Left ventricle myocardium inferior (tissue), 1 donor: Measurements from ENCODE around the gene SLC22A23. TPM values are rescaled to one million over a fixed set of nuclear protein-coding genes. Genes with fewer than 3 reads are reported as not detected.

Source experiments
- DNase-seq: peaks from one replicate; pipeline ENCODE4 v3.0.0-alpha.2; 2020
- H3K27ac ChIP-seq: fragments of 200-600 bp; replicated peaks from 2 replicates; pipeline ENCODE4 v1.8.0; 2021
- H3K27me3 ChIP-seq: fragments of 200-600 bp; 2 replicates; pipeline ENCODE4 v1.8.0; 2021; ENCODE audit warnings: low read depth
- H3K36me3 ChIP-seq: fragments of 200-600 bp; 2 replicates; pipeline ENCODE4 v1.8.0; 2021
- H3K4me1 ChIP-seq: fragments of 200-600 bp; 2 replicates; pipeline ENCODE4 v1.8.0; 2021
- H3K4me3 ChIP-seq: fragments of 200-600 bp; 2 replicates; pipeline ENCODE4 v1.8.0; 2021; ENCODE audit warnings: mild to moderate bottlenecking, moderate library complexity
- H3K9me3 ChIP-seq: fragments of 200-600 bp; replicated peaks from 2 replicates; pipeline ENCODE4 v1.8.0; 2021
- CTCF ChIP-seq: fragments of 200-600 bp; IDR thresholded peaks from 2 replicates; pipeline ENCODE4 v1.8.0; 2021; ENCODE audit warnings: antibody characterized with exemption, mild to moderate bottlenecking, borderline replicate concordance
- intact Hi-C: fragments of 100-400 bp; cut with micrococcal nuclease; formaldehyde crosslinking; loops from one replicate; pipeline ENCODE4 v1.11.0; 2022
- total RNA-seq: library from RNA; stranded (reverse); fragmentation: NEBNext Ultra II Directional; extraction: Animal tissue kit (Norgen Biotek cat#: 25700); gene quantifications from one replicate; pipeline ENCODE4 v1.2.1, GENCODE V29; 2021
- donor health status: DM: no; HTN: yes; CAD: no; lungs with severe emphysema.

Gene SLC22A23
- total RNA-seq, 1 donor from 2014 or later = 7.0 TPM

- no peak for DNase-seq
Observed at GRCh38 chr6:3294921-3295871, 161.7 kb downstream of the SLC22A23 start.

DNA sequence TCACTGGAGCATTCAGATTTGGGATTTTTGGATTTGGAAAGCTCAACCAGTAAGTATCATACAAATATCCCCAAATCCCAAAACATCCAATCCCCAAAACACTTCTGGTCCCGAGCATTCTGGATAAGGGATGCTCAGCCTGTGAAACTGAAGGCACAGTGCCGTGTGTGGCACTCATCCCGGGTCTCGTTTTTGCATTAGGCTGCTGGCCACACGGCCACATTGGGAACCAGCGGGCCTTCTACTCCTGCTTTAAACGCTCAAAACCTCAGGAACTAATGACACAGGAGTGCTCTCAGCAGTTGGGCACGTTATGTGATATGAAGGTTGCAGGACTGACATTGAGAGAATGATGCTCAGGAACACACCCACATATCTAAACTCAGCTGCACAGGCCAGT lies 162.5 kb downstream of the SLC22A23 start:
- intact Hi-C loops = no loop called here
- peaks cover 21% of the 10 kb centered on the region for H3K4me1 ChIP-seq
- no peak overlapping the region for H3K4me3 ChIP-seq
- no peaks in the 10 kb centered on the region for H3K36me3 ChIP-seq
- no peak overlapping the region for H3K27ac ChIP-seq
- peaks cover 25% of the 10 kb centered on the region for H3K27me3 ChIP-seq
- DNase-seq = no peak
- H3K9me3 ChIP-seq = no peaks in the 10 kb centered on the region
- no peak for TF ChIP-seq CTCF

More at GRCh38 chr6:3294921-3295871, 161.7 kb downstream of the SLC22A23 start:
- no peak for TF ChIP-seq CTCF
- no peaks in the 10 kb centered on the region for H3K9me3 ChIP-seq
- no peak overlapping the region for H3K27ac ChIP-seq
- peaks cover 28% of the 10 kb centered on the region for H3K27me3 ChIP-seq
- no peaks in the 10 kb centered on the region for H3K36me3 ChIP-seq
- H3K4me3 ChIP-seq = no peak overlapping the region
- peaks cover 21% of the 10 kb centered on the region for H3K4me1 ChIP-seq
- intact Hi-C loops = no loop called here

- Histone ChIP-seq H3K9me3 (no peaks in the 10 kb centered on the region), H3K4me3 (no peak overlapping the region), H3K4me1 (peaks cover 25% of the 10 kb centered on the region), H3K36me3 (no peaks in the 10 kb centered on the region), H3K27ac (no peak overlapping the region), H3K27me3 (peaks cover 24% of the 10 kb centered on the region)
- intact Hi-C loops = no loop called here
- no peak for TF ChIP-seq CTCF
- no peak for DNase-seq
Observed at GRCh38 chr6:3293271-3294155, 163.3 kb downstream of the SLC22A23 start.

GRCh38 chr6:3292431-3293197 lies 164.2 kb downstream of the SLC22A23 start:
- H3K27me3 ChIP-seq = peaks cover 19% of the 10 kb centered on the region
- peaks cover 25% of the 10 kb centered on the region for H3K4me1 ChIP-seq
- no peaks in the 10 kb centered on the region for H3K9me3 ChIP-seq
- H3K4me3 ChIP-seq = no peak overlapping the region
- no peak for TF ChIP-seq CTCF
- intact Hi-C loops = no loop called here
- no peak overlapping the region for H3K27ac ChIP-seq
- no peaks in the 10 kb centered on the region for H3K36me3 ChIP-seq
- no peak for DNase-seq

DNA sequence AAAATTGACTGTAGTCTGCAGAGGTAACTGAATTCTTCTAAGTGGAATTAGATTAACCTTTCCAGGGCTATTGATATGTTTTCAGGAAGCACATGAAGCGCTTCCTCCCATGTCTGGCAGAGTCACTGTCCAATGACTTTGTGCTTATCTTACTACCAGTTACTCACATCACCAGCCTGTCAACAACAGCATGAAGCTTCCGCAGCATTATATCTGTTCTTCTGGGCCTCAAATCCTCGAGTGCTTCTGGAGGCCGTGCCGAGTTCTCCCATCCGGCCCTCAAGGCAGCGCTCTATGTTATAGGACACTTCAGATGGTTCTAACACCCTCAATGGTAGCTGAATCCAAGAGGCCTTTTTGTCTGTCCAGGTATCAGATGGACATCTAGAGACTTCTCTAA lies 164.9 kb downstream of the SLC22A23 start:
- DNase-seq = no peak
- intact Hi-C loops = no loop called here
- H3K27me3 ChIP-seq = peaks cover 14% of the 10 kb centered on the region
- H3K27ac ChIP-seq = no peak overlapping the region
- TF ChIP-seq CTCF = no peak
- no peaks in the 10 kb centered on the region for H3K9me3 ChIP-seq
- H3K4me1 ChIP-seq = peaks cover 25% of the 10 kb centered on the region
- no peak overlapping the region for H3K4me3 ChIP-seq
- H3K36me3 ChIP-seq = no peaks in the 10 kb centered on the region
